Measurements from ENCODE around the gene MFAP3. TPM values are rescaled to one million over a fixed set of nuclear protein-coding genes. Genes with fewer than 3 reads are reported as not detected.

The MFAP3 gene
- total and polyA plus RNA-seq, 10 of the 15 experiments (the other 5 are each of a cell fraction or from before 2014, with no cell fraction given) = 2.5 to 22.9 (median 13.4) TPM

DNA sequence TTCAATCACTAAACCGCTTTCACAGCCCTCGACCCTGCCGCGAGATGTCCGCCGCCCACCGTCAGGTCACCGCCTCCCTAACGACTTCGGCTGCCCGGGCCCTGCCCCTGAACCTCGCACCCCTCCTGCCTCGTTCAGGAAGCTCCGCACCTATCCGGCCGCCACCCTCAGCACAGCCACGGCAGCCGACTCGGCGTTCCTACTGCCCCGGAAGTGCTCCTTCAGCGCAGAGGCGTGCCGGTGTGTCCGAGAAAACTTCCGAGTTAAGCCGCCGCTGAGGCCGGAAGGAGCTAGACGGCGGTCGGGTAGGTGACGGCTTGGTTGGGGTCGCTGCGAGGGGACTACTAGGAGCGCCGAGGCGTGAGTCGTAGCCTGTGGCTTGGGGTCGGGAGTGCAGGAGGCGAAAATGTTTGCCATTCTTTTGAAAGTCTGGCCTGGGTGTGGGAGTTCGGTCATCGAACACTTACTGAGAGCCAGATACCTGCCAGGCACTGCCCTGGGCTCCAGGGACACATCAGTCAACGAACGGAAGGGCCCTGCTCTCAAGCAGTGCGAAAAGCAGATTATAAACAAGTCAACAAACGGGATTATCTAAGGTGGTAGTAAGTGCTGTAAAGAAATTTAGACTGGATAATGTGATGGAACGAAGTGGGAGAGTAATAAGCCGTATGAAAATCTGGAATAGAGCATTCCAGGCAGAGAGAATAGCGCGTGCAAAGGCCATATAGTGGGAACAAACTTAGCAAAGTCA, at the start of gene MFAP3, which contains the start of gene FAM114A2 (continued):
- TF ChIP-seq NFYB (IDR thresholded peaks at IDR 0.05; ENCODE audit: insufficient read depth, low read depth, low read length) (no peak), MEF2B (IDR thresholded peaks at IDR 0.05; ENCODE audit: partially characterized antibody, poor library complexity, severe bottlenecking) (peak; percentile 50), ZBTB4 (CRISPR knock-in tag; IDR thresholded peaks at IDR 0.05) (no peak), RAD21 (IDR thresholded peaks at IDR 0.05; ENCODE audit: insufficient read depth, low read depth, low read length) (no peak), CHD4 (IDR thresholded peaks at IDR 0.05) (no peak), ZNF384 (IDR thresholded peaks at IDR 0.05; ENCODE audit: borderline replicate concordance, low read depth, low read length) (no peak), ZSCAN29 (IDR thresholded peaks at IDR 0.05) (no peak), NR2C2 (IDR thresholded peaks at IDR 0.05; ENCODE audit: borderline replicate concordance, control insufficient read depth, insufficient read length, low read depth) (peak; percentile 87), RB1 (IDR thresholded peaks at IDR 0.05; ENCODE audit: borderline replicate concordance) (peak; percentile 76; the same call in 1 of the 2 replicates), CTCF (IDR thresholded peaks at IDR 0.05 in 2 of 3, conservative IDR thresholded peaks at IDR 0.05 in 1 of 3; ENCODE audit: control insufficient read depth in 2 of 3, extremely low read depth in 1 of 3, insufficient read depth in 1 of 3, low read depth in 3 of 3, low read length in 3 of 3) (no peak), KDM1A (IDR thresholded peaks at IDR 0.05; ENCODE audit: borderline replicate concordance) (no peak), GABPA (IDR thresholded peaks at IDR 0.05; ENCODE audit: low read depth) (peak; percentile 99), CHD1 (IDR thresholded peaks at IDR 0.05; ENCODE audit: low read depth, low read length) (no peak), TCF12 (IDR thresholded peaks at IDR 0.05; ENCODE audit: low read depth, low read length) (0 out of 2 replicates have a peak, but pooled peaks have one; percentile 40), ZNF24 (IDR thresholded peaks at IDR 0.05) (no peak)
- TF ChIP-seq, protein P1, sequence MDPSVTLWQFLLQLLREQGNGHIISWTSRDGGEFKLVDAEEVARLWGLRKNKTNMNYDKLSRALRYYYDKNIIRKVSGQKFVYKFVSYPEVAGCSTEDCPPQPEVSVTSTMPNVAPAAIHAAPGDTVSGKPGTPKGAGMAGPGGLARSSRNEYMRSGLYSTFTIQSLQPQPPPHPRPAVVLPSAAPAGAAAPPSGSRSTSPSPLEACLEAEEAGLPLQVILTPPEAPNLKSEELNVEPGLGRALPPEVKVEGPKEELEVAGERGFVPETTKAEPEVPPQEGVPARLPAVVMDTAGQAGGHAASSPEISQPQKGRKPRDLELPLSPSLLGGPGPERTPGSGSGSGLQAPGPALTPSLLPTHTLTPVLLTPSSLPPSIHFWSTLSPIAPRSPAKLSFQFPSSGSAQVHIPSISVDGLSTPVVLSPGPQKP (IDR thresholded peaks at IDR 0.05; ENCODE audit: low read depth, low read length) = peak; percentile 86
- TF ChIP-seq, protein P2, sequence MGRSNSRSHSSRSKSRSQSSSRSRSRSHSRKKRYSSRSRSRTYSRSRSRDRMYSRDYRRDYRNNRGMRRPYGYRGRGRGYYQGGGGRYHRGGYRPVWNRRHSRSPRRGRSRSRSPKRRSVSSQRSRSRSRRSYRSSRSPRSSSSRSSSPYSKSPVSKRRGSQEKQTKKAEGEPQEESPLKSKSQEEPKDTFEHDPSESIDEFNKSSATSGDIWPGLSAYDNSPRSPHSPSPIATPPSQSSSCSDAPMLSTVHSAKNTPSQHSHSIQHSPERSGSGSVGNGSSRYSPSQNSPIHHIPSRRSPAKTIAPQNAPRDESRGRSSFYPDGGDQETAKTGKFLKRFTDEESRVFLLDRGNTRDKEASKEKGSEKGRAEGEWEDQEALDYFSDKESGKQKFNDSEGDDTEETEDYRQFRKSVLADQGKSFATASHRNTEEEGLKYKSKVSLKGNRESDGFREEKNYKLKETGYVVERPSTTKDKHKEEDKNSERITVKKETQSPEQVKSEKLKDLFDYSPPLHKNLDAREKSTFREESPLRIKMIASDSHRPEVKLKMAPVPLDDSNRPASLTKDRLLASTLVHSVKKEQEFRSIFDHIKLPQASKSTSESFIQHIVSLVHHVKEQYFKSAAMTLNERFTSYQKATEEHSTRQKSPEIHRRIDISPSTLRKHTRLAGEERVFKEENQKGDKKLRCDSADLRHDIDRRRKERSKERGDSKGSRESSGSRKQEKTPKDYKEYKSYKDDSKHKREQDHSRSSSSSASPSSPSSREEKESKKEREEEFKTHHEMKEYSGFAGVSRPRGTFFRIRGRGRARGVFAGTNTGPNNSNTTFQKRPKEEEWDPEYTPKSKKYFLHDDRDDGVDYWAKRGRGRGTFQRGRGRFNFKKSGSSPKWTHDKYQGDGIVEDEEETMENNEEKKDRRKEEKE (IDR thresholded peaks at IDR 0.05) = no peak
- TF ChIP-seq, protein P3, sequence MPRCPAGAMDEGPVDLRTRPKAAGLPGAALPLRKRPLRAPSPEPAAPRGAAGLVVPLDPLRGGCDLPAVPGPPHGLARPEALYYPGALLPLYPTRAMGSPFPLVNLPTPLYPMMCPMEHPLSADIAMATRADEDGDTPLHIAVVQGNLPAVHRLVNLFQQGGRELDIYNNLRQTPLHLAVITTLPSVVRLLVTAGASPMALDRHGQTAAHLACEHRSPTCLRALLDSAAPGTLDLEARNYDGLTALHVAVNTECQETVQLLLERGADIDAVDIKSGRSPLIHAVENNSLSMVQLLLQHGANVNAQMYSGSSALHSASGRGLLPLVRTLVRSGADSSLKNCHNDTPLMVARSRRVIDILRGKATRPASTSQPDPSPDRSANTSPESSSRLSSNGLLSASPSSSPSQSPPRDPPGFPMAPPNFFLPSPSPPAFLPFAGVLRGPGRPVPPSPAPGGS (IDR thresholded peaks at IDR 0.05; ENCODE audit: borderline replicate concordance, insufficient read depth, low read depth, low read length, poor library complexity, severe bottlenecking) = no peak

Data from GM12878 (cell line).